LoVo (cell line): ENCODE data around the gene RNF113A.
"Not testable (repeated sequence)": the region's sequence is repeated elsewhere in the genome, so short reads cannot be mapped to it uniquely, and the experiment has no call there.

Experiments used
- DNase-seq: peaks from one replicate; pipeline ENCODE4 v3.0.0-alpha.2; 2016; ENCODE audit warnings: low spot score

RNF113A gene

GRCh38 chrX:119833905-119834304 lies 37.6 kb downstream of the RNF113A start:
- no peak for DNase-seq

- DNase-seq = no peak
Measured at GRCh38 chrX:119828446-119828845, 43.1 kb downstream of the RNF113A start.

GRCh38 chrX:119826399-119826959 lies 45.1 kb downstream of the RNF113A start:
- DNase-seq = no peak

- not testable (repeated sequence) for DNase-seq
Measured at GRCh38 chrX:119824221-119824620, 47.3 kb downstream of the RNF113A start.

- not testable (repeated sequence) for DNase-seq
Measured at GRCh38 chrX:119821703-119822102, 49.8 kb downstream of the RNF113A start.
